Neural cell (in vitro differentiated cells): ENCODE data around the gene TBC1D10A. TPM values are rescaled to one million over a fixed set of nuclear protein-coding genes. Genes with fewer than 3 reads are reported as not detected.

Experiments
- H2AFZ ChIP-seq: fragments of 200-600, 300-800 bp; sonication (generic), shearing (Covaris generic); 2 replicates; pipeline ENCODE4 v1.6.0; 2014; ENCODE audit warnings: low read depth, mild to moderate bottlenecking, antibody characterized with exemption, low read length, moderate library complexity
- H3F3A ChIP-seq: fragments of 200-600 bp; shearing (Covaris generic); 2 replicates; pipeline ENCODE4 v1.6.1; 2016; ENCODE audit warnings: mild to moderate bottlenecking, moderate library complexity, mixed read lengths, antibody characterized with exemption, low read length; ENCODE audit not compliant: insufficient read depth, poor library complexity, severe bottlenecking
- H3K27ac ChIP-seq: fragments of 200-600, 300-800 bp; sonication (generic), shearing (Covaris generic); 2 replicates; pipeline ENCODE4 v1.5.1; 2014; ENCODE audit warnings: mild to moderate bottlenecking, low read length, moderate library complexity
- H3K27me3 ChIP-seq: fragments of 300-800, 200-600 bp; sonication (generic), shearing (Covaris generic); 2 replicates; pipeline ENCODE4 v1.6.0; 2014; ENCODE audit warnings: mild to moderate bottlenecking, low read depth, low read length, moderate library complexity; ENCODE audit not compliant: insufficient read depth
- H3K36me3 ChIP-seq: fragments of 300-800, 200-600 bp; sonication (generic), shearing (Covaris generic); 2 replicates; pipeline ENCODE4 v1.5.1; 2014; ENCODE audit warnings: mild to moderate bottlenecking, antibody characterized with exemption, low read length, moderate library complexity; ENCODE audit not compliant: insufficient read depth
- H3K4me2 ChIP-seq: fragments of 300-800, 200-600 bp; sonication (generic), shearing (Covaris generic); 2 replicates; pipeline ENCODE4 v1.6.0; 2014; ENCODE audit warnings: mild to moderate bottlenecking, low read length
- H3K4me3 ChIP-seq: fragments of 300-800, 200-600 bp; sonication (generic), shearing (Covaris generic); 2 replicates; pipeline ENCODE4 v1.5.1; 2014; ENCODE audit warnings: mild to moderate bottlenecking, low read length, moderate library complexity
- H3K79me2 ChIP-seq: fragments of 200-600 bp; shearing (Covaris generic); replicated peaks from 2 replicates; pipeline ENCODE4 v1.6.0; 2014; ENCODE audit warnings: mild to moderate bottlenecking, low read length, moderate library complexity; ENCODE audit not compliant: insufficient read depth
- H3K9ac ChIP-seq: fragments of 300-800, 200-600 bp; sonication (generic), shearing (Covaris generic); 2 replicates; pipeline ENCODE4 v1.6.1; 2016; ENCODE audit warnings: mild to moderate bottlenecking, low read length, mixed read lengths
- H3K9me2 ChIP-seq: fragments of 200-600 bp; shearing (Covaris generic); 2 replicates; pipeline ENCODE4 v1.6.1; 2016; ENCODE audit warnings: mild to moderate bottlenecking, low read length, mixed read lengths; ENCODE audit not compliant: insufficient read depth
- H3K9me3 ChIP-seq: fragments of 200-600, 300-800 bp; sonication (generic), shearing (Covaris generic); 2 replicates; pipeline ENCODE4 v1.6.1; 2016; ENCODE audit warnings: mild to moderate bottlenecking, mixed run types, low read length, moderate library complexity, mixed read lengths
- H4K20me1 ChIP-seq: fragments of 200-600 bp; shearing (Covaris generic); 2 replicates; pipeline ENCODE4 v1.6.1; 2016; ENCODE audit warnings: mild to moderate bottlenecking, mixed run types; ENCODE audit not compliant: insufficient read depth
- CTCF ChIP-seq: fragments of 450-650 bp; IDR thresholded peaks from 2 replicates; pipeline ENCODE4 v1.5.1; 2014; ENCODE audit warnings: antibody characterized with exemption, mild to moderate bottlenecking, moderate library complexity; ENCODE audit not compliant: poor library complexity, severe bottlenecking
- EP300 ChIP-seq: fragments of 450-650 bp; conservative IDR thresholded peaks from 2 replicates; pipeline ENCODE4 v1.6.1; 2014; ENCODE audit warnings: antibody characterized with exemption, mild to moderate bottlenecking, moderate library complexity; ENCODE audit not compliant: poor library complexity, severe bottlenecking
- EZH2 ChIP-seq: fragments of 200-600, 300-800 bp; shearing (Covaris generic), sonication (generic); IDR thresholded peaks from 2 replicates; pipeline ENCODE4 v1.6.1; 2014; ENCODE audit warnings: antibody characterized with exemption, low read length, borderline replicate concordance, mild to moderate bottlenecking; ENCODE audit not compliant: insufficient read depth, poor library complexity, severe bottlenecking
- MXI1 ChIP-seq: fragments of 450-650 bp; conservative IDR thresholded peaks from 2 replicates; pipeline ENCODE4 v1.6.1; 2014; ENCODE audit warnings: antibody characterized with exemption, mild to moderate bottlenecking; ENCODE audit not compliant: poor library complexity, severe bottlenecking
- POLR2AphosphoS5 ChIP-seq: IDR thresholded peaks from 2 replicates; pipeline ENCODE4 v1.6.1; 2012
- RAD21 ChIP-seq: fragments of 450-650 bp; conservative IDR thresholded peaks from 2 replicates; pipeline ENCODE4 v1.6.1; 2014; ENCODE audit warnings: antibody characterized with exemption, mild to moderate bottlenecking, moderate library complexity
- REST ChIP-seq: IDR thresholded peaks from 2 replicates; pipeline ENCODE4 v1.6.1; 2012; ENCODE audit warnings: borderline replicate concordance
- SMC3 ChIP-seq: fragments of 450-650 bp; conservative IDR thresholded peaks from 2 replicates; pipeline ENCODE4 v1.6.1; 2014; ENCODE audit warnings: antibody characterized with exemption, mild to moderate bottlenecking, moderate library complexity; ENCODE audit not compliant: poor library complexity
- TAF1 ChIP-seq: IDR thresholded peaks from 2 replicates; pipeline ENCODE4 v1.6.1; 2012; ENCODE audit warnings: low read depth
- polyA plus RNA-seq: library from polyadenylated mRNA; depleted of rRNA; stranded (reverse); fragments of >200 nt; gene quantifications from 2 replicates; pipeline ENCODE4 v1.2.3, GENCODE V29; 2014

The TBC1D10A gene
- polyA plus RNA-seq, 1 donor from 2014 or later: 11.9 TPM

- Histone ChIP-seq H3K9ac (no peak overlapping the region), H3K79me2 (no peaks in the 10 kb centered on the region), H3F3A (no peaks in the 10 kb centered on the region), H2AFZ (no peak overlapping the region), H3K9me3 (no peaks in the 10 kb centered on the region), H3K27ac (no peak overlapping the region), H3K9me2 (no peaks in the 10 kb centered on the region), H3K36me3 (no peaks in the 10 kb centered on the region), H3K4me3 (no peak overlapping the region), H3K27me3 (no peaks in the 10 kb centered on the region), H3K4me2 (no peak overlapping the region), H4K20me1 (no peaks in the 10 kb centered on the region)
- TF ChIP-seq TAF1 (no peak), EP300 (no peak), EZH2 (no peak), MXI1 (no peak), SMC3 (no peak), POLR2AphosphoS5 (no peak), RAD21 (no peak), CTCF (no peak), REST (no peak)
Measured at GRCh38 chr22:30313527-30314363, 13.0 kb downstream of the TBC1D10A start.

GRCh38 chr22:30312053-30312452 lies 14.7 kb downstream of the TBC1D10A start:
- Histone ChIP-seq H3K27ac (no peak overlapping the region), H3K9me2 (no peaks in the 10 kb centered on the region), H3K9me3 (no peaks in the 10 kb centered on the region), H3F3A (no peaks in the 10 kb centered on the region), H3K79me2 (no peaks in the 10 kb centered on the region), H4K20me1 (no peaks in the 10 kb centered on the region), H3K27me3 (no peaks in the 10 kb centered on the region), H3K4me3 (no peak overlapping the region), H3K4me2 (no peak overlapping the region), H3K9ac (no peak overlapping the region), H2AFZ (no peak overlapping the region), H3K36me3 (no peaks in the 10 kb centered on the region)
- TF ChIP-seq EP300: no peak
- no peak for TF ChIP-seq SMC3
- no peak for TF ChIP-seq RAD21
- no peak for TF ChIP-seq EZH2
- no peak for TF ChIP-seq POLR2AphosphoS5
- no peak for TF ChIP-seq MXI1
- TF ChIP-seq CTCF: no peak
- TF ChIP-seq REST: no peak
- no peak for TF ChIP-seq TAF1
